HepG2 (cell line): ENCODE data around the gene PAXX. TPM values are rescaled to one million over a fixed set of nuclear protein-coding genes. Genes with fewer than 3 reads are reported as not detected.

Experiments
- ATAC-seq: fragments of 200-7000 bp; cut with Tn5 transposase; 3 replicates; pipeline ENCODE4 v1.9.1; 2020; ENCODE audit warnings: mild to moderate bottlenecking, moderate library complexity
- BruUV-seq: library from RNA; stranded (reverse); fragments of 400-500 nt; replicated peaks from 2 replicates; lab custom pipeline; 2021; lab: Mats Ljungman, UMichigan
- CTCF ChIA-PET: fragments of 300-600 bp; formaldehyde crosslinking; extraction: SDS; loops from one replicate; lab custom pipeline; 2021; ENCODE audit warnings: low total read pairs, inconsistent platforms, low intra/inter-chr PET ratio; lab: Yijun Ruan, JAX
- POLR2A ChIA-PET: fragments of 350-600 bp; sonication (Branson Sonifier 250); formaldehyde crosslinking; loops from one replicate; lab custom pipeline; 2020; ENCODE audit warnings: antibody characterized with exemption, inconsistent platforms; lab: Yijun Ruan, JAX
- DNase-seq: peaks from one replicate; pipeline ENCODE4 v3.0.0-alpha.2; 2015; ENCODE audit warnings: low spot score
- FAIRE-seq: peaks from 3 replicates; lab custom pipeline; 2011; peaks lifted over from hg19 to GRCh38; lab: Jason Lieb, UNC
- H2AFZ ChIP-seq: one replicate; pipeline ENCODE4 v1.6.1; 2011; ENCODE audit warnings: low read length, inconsistent platforms
- H3K27ac ChIP-seq: fragments of 300-600 bp; 3 replicates; pipeline ENCODE4 v1.8.0; 2011; ENCODE audit warnings: mixed run types, mild to moderate bottlenecking, mixed read lengths, low read length, inconsistent platforms; ENCODE audit not compliant: insufficient read depth; ENCODE audit errors: extremely low read length
- H3K27me3 ChIP-seq, 2 experiments: fragments of 200-600 bp in 1 of 2; 2 replicates in 1 of 2; 3 replicates in 1 of 2; pipeline versions ENCODE4 v1.6.0 to v1.8.0; 2011; ENCODE audit warnings: low read length in 2 of 2, mild to moderate bottlenecking in 2 of 2, moderate library complexity in 2 of 2, inconsistent platforms in 1 of 2; ENCODE audit not compliant: insufficient read depth in 2 of 2, control insufficient read depth in 1 of 2
- H3K36me3 ChIP-seq, 2 experiments: fragments of 200-600 bp in 1 of 2; replicated peaks in 1 of 2; 2 replicates in 1 of 2; 3 replicates in 1 of 2; pipeline versions ENCODE4 v1.5.1 to v1.8.0; 2011; ENCODE audit warnings: low read length in 2 of 2, inconsistent platforms in 1 of 2; ENCODE audit not compliant: insufficient read depth in 2 of 2, control insufficient read depth in 1 of 2
- H3K4me1 ChIP-seq: 2 replicates; pipeline ENCODE4 v1.5.1; 2012; ENCODE audit warnings: low read length, inconsistent platforms; ENCODE audit not compliant: insufficient read depth
- H3K4me2 ChIP-seq: 2 replicates; pipeline ENCODE4 v1.6.0; 2011; ENCODE audit warnings: low read depth, low read length, inconsistent platforms
- H3K4me3 ChIP-seq, 3 experiments: fragments of 200-600 bp in 1 of 3; sonication (generic), shearing (Covaris generic) in 1 of 3; replicated peaks in 1 of 3; 2 replicates each; pipeline ENCODE4 v1.5.1; 2011 to 2016; ENCODE audit warnings: low read length in 3 of 3, inconsistent platforms in 2 of 3, low read depth in 2 of 3, mild to moderate bottlenecking in 2 of 3, control low read depth in 1 of 3, mixed read lengths in 1 of 3; ENCODE audit not compliant: insufficient read depth in 1 of 3
- H3K79me2 ChIP-seq: one replicate; pipeline ENCODE4 v1.6.1; 2011; ENCODE audit warnings: low read length, inconsistent platforms; ENCODE audit not compliant: insufficient read depth
- H3K9ac ChIP-seq: 2 replicates; pipeline ENCODE4 v1.6.0; 2011; ENCODE audit warnings: mild to moderate bottlenecking, low read depth, low read length, inconsistent platforms; ENCODE audit not compliant: insufficient read depth
- H3K9me3 ChIP-seq: 2 replicates; pipeline ENCODE4 v1.5.1; 2012; ENCODE audit warnings: mild to moderate bottlenecking, low read length
- H4K20me1 ChIP-seq: 2 replicates; pipeline ENCODE4 v1.6.0; 2011; ENCODE audit warnings: inconsistent platforms, mild to moderate bottlenecking, low read length, moderate library complexity; ENCODE audit not compliant: insufficient read depth
- FIP1L1 ChIP-seq: fragments of 200-400 bp; formaldehyde crosslinking; IDR thresholded peaks from 2 replicates; pipeline ENCODE4 v1.6.1; 2018; ENCODE audit warnings: low read depth, mild to moderate bottlenecking, low read length, moderate library complexity, borderline replicate concordance; ENCODE audit not compliant: insufficient read depth
- HES4 ChIP-seq: sonication (generic); formaldehyde crosslinking; IDR thresholded peaks from 2 replicates; pipeline ENCODE4 v1.9.0; 2021; ENCODE audit warnings: mild to moderate bottlenecking, missing genetic modification reagents, borderline replicate concordance
- RNF219 ChIP-seq: sonication (generic); formaldehyde crosslinking; IDR thresholded peaks from 2 replicates; pipeline ENCODE4 v1.5.0; 2020; ENCODE audit warnings: mild to moderate bottlenecking, missing genetic modification reagents
- TARDBP ChIP-seq: sonication (generic); formaldehyde crosslinking; IDR thresholded peaks from 2 replicates; pipeline ENCODE4 v1.8.0; 2022; ENCODE audit warnings: mild to moderate bottlenecking, missing genetic modification reagents
- WGBS: methylation state at CpG from one replicate; pipeline ENCODE4 v1.1.6; 2017; ENCODE audit warnings: low lambda C conversion rate; 5-methylcytosine and 5-hydroxymethylcytosine counted together
- in situ Hi-C: cut with HindIII; loops from 2 replicates; pipeline ENCODE4 v1.10.0; 2017; ENCODE audit warnings: low pct_unique_long_range_greater_than_20kb; ENCODE audit not compliant: extremely low pct_ligation_motif_present
- intact Hi-C: fragments of 100-400 bp; cut with micrococcal nuclease; formaldehyde crosslinking; loops from one replicate; pipeline ENCODE4 v1.10.0; 2022; ENCODE audit not compliant: unreplicated experiment
- polyA plus RNA-seq, 8 experiments: library from polyadenylated mRNA; depleted of rRNA in 3 of 8; stranded (reverse) in 7 of 8; unstranded in 1 of 8; fragments of >200 nt; fragmentation: Illumina TruSeq in 4 of 8; extraction: Trizol in 4 of 8; gene quantifications; 2 replicates each; pipeline versions ENCODE4 v1.2.1 to v1.2.3, GENCODE V29; 2011 to 2016; ENCODE audit warnings: low read depth in 4 of 8, missing spikeins in 1 of 8, mixed read lengths in 1 of 8; ENCODE audit not compliant: insufficient read depth in 1 of 8
- total RNA-seq, 5 experiments: library from RNA; depleted of rRNA; stranded (reverse); fragments of >200 nt; fragmentation: Illumina TruSeq; extraction: Trizol; gene quantifications; 2 replicates each; pipeline ENCODE4 v1.2.3, GENCODE V29; 2016; ENCODE audit warnings: low read depth in 1 of 5

The PAXX gene
- total and polyA plus RNA-seq, 2 of the 13 experiments (the other 11 are each of a cell fraction or from before 2014, with no cell fraction given), result 14.0 to 31.9 TPM

- Histone ChIP-seq H3K4me3 (no peak overlapping the region), H3K9ac (no peak overlapping the region), H3K9me3 (no peaks in the 10 kb centered on the region), H3K36me3 (no peaks in the 10 kb centered on the region), H3K79me2 (no peaks in the 10 kb centered on the region), H3K4me2 (no peak overlapping the region), H3K27me3 (peaks cover 11 to 26% of the 10 kb centered on the region in 2 experiments), H2AFZ (no peak overlapping the region)
- FAIRE-seq, result no peak
- intact Hi-C loops, result no loop called here
- CTCF ChIA-PET, result no interaction called here
- no TSS peak for BruUV-seq
- in situ Hi-C loops, result no loop called here
- POLR2A ChIA-PET, result no interaction called here
- TF ChIP-seq HES4 (CRISPR knock-in tag), result no peak
- no peak for TF ChIP-seq FIP1L1
- TF ChIP-seq, all 625 proteins: peak for 0
- H4K20me1 ChIP-seq, result no peaks in the 10 kb centered on the region
- H3K27ac ChIP-seq, result no peak overlapping the region
- no peak for DNase-seq
- WGBS, result 88% methylated on average over 1 of the region's 1 CpG
- H3K4me1 ChIP-seq, result no peaks in the 10 kb centered on the region
- no peak for ATAC-seq
Observed at GRCh38 chr9:136957461-136957860, 34.8 kb upstream of the PAXX start.

GRCh38 chr9:136957901-136958300 lies 34.3 kb upstream of the PAXX start:
- POLR2A ChIA-PET, result no interaction called here
- WGBS, result 74% methylated on average over 6 of the region's 6 CpGs
- Histone ChIP-seq H3K27me3 (peaks cover 12 to 30% of the 10 kb centered on the region in 2 experiments), H2AFZ (no peak overlapping the region), H4K20me1 (no peaks in the 10 kb centered on the region), H3K36me3 (no peaks in the 10 kb centered on the region), H3K9ac (no peak overlapping the region), H3K4me2 (no peak overlapping the region), H3K79me2 (no peaks in the 10 kb centered on the region), H3K4me1 (no peaks in the 10 kb centered on the region), H3K9me3 (no peaks in the 10 kb centered on the region), H3K27ac (no peak overlapping the region)
- DNase-seq, result no peak
- FAIRE-seq, result no peak
- ATAC-seq, result no peak
- BruUV-seq, result no TSS peak
- intact Hi-C loops, result no loop called here
- TF ChIP-seq TARDBP (peak; percentile 19; the same call in 1 of the 2 replicates), RNF219 (CRISPR knock-in tag) (no peak)
- TF ChIP-seq, all 625 proteins: peak for 1
- CTCF ChIA-PET, result no interaction called here
- H3K4me3 ChIP-seq, result no peak overlapping the region
- in situ Hi-C loops, result no loop called here
